ENCODE data around the gene MBP. TPM values are rescaled to one million over a fixed set of nuclear protein-coding genes. Genes with fewer than 3 reads are reported as not detected.

Gene MBP
- total RNA-seq, 2 experiments from 2014 or later, result 13.5 to 28.9 TPM

DNA sequence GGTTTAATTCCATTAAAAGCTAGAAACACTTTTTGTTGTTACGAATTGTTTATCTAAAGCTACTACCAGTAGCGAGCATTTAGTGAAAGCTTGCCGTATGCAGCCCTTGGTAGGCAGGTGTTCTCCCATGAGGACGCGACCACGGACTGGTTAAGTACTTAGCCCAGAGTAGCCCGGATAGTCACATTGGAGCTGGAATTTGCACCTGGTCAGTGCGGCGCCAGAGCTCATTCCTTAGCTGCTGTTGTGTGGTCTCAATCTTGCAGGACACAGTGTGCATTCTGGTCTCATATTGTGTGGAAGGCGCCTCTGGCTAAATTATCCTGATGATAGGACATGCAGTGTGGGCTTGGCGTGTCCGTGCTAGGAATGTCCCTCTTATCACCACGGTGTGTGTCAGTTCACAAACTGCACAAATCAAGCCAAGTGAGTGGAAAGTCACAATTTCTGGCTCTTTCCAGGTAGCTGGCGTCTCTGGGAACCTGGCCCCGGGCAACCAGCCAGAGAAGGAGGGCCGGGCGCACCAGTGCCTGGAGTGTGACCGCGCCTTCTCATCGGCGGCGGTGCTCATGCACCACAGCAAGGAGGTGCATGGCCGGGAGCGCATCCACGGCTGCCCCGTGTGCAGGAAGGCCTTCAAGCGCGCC, 176.9 kb downstream of the MBP start:
- H3K36me3 ChIP-seq (ENCODE audit: insufficient read depth, low read length), result no peaks in the 10 kb centered on the region
- CTCF ChIA-PET (ENCODE audit: unreplicated experiment), result interaction anchor here (0.6 kb wide), 1 partner anchor 32 kb away, joined by 3 read pairs; no protein-coding TSS in a partner anchor
- TF ChIP-seq EZH2phosphoT487 (IDR thresholded peaks at IDR 0.05; ENCODE audit: borderline replicate concordance, low read depth, low read length), result no peak
- TF ChIP-seq, protein P1, sequence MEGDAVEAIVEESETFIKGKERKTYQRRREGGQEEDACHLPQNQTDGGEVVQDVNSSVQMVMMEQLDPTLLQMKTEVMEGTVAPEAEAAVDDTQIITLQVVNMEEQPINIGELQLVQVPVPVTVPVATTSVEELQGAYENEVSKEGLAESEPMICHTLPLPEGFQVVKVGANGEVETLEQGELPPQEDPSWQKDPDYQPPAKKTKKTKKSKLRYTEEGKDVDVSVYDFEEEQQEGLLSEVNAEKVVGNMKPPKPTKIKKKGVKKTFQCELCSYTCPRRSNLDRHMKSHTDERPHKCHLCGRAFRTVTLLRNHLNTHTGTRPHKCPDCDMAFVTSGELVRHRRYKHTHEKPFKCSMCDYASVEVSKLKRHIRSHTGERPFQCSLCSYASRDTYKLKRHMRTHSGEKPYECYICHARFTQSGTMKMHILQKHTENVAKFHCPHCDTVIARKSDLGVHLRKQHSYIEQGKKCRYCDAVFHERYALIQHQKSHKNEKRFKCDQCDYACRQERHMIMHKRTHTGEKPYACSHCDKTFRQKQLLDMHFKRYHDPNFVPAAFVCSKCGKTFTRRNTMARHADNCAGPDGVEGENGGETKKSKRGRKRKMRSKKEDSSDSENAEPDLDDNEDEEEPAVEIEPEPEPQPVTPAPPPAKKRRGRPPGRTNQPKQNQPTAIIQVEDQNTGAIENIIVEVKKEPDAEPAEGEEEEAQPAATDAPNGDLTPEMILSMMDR (conservative IDR thresholded peaks at IDR 0.05; ENCODE audit: low read length), result no peak

DNA sequence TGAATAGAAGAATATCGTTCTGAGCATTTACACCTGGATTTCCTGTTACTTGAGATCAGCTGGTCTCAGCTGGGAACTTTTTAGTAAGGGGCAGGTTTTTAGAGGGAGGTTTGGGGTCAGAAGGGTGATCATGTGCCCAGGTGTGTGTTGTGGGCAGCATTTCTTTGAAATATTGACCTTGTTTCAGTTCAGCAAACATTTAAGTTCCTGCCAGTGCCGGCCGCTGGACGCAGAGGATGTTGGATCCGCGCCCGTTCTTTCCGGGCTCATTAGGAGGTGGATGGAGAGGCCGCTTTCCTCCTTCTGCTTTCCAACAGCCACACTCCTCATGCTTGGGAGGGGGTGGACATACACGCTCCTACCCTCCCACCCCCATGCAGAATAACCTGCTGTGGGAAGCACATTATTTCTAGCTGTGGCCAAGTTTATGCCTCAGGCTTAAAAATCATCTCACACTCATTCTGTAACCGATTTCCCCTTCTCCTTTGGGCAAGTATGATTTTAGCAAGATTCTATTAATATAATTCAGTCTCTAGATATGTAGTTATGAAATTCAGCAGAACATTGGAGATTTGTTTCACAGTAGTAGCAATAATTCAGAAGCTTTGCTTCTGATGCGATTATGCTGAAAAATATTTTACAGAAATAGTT, 178.9 kb downstream of the MBP start:
- H3K4me2 ChIP-seq (ENCODE audit: low read length), result no peak overlapping the region
- no peaks in the 10 kb centered on the region for H3K79me2 ChIP-seq (ENCODE audit: insufficient read depth, low read depth, low read length)
- H2AFZ ChIP-seq (ENCODE audit: low read length), result no peak overlapping the region
- POLR2A ChIA-PET, result no interaction called here
- H3K9me2 ChIP-seq (ENCODE audit: insufficient read depth, low read length), result no peaks in the 10 kb centered on the region
- DNase-seq (ENCODE audit: low spot score), result no peak
- H3K4me3 ChIP-seq (ENCODE audit: low read depth, low read length, poor library complexity, severe bottlenecking), result no peak overlapping the region
- CTCF ChIA-PET (ENCODE audit: unreplicated experiment), result no interaction called here
- no peaks in the 10 kb centered on the region for H3K4me1 ChIP-seq (ENCODE audit: insufficient read depth, low read length, poor library complexity, severe bottlenecking)
- TF ChIP-seq, protein P1 (conservative IDR thresholded peaks at IDR 0.05; ENCODE audit: low read length), result no peak
- no peak for TF ChIP-seq EZH2phosphoT487 (IDR thresholded peaks at IDR 0.05; ENCODE audit: borderline replicate concordance, low read depth, low read length)
- intact Hi-C loops (cut with micrococcal nuclease; ENCODE audit: unreplicated experiment), result no loop called here
- H3K9me3 ChIP-seq (ENCODE audit: low read length), result no peaks in the 10 kb centered on the region
- peaks cover 3% of the 10 kb centered on the region for H3K36me3 ChIP-seq (ENCODE audit: insufficient read depth, low read length)
- no TSS peak for BruUV-seq (replicated peaks)
- H4K20me1 ChIP-seq (ENCODE audit: insufficient read depth, low read length), result no peaks in the 10 kb centered on the region
- no peak overlapping the region for H3K27ac ChIP-seq (ENCODE audit: low read depth, low read length, poor library complexity, severe bottlenecking)

More for the DNA sequence above, 176.9 kb downstream of the MBP start:
- no peaks in the 10 kb centered on the region for H3K79me2 ChIP-seq (ENCODE audit: insufficient read depth, low read depth, low read length)
- H4K20me1 ChIP-seq (ENCODE audit: insufficient read depth, low read length), result no peaks in the 10 kb centered on the region
- H3K9me3 ChIP-seq (ENCODE audit: low read length), result no peaks in the 10 kb centered on the region
- H3K4me2 ChIP-seq (ENCODE audit: low read length), result no peak overlapping the region
- BruUV-seq (replicated peaks), result no TSS peak
- H2AFZ ChIP-seq (ENCODE audit: low read length), result no peak overlapping the region
- no peak overlapping the region for H3K4me3 ChIP-seq (ENCODE audit: low read depth, low read length, poor library complexity, severe bottlenecking)
- H3K4me1 ChIP-seq (ENCODE audit: insufficient read depth, low read length, poor library complexity, severe bottlenecking), result no peaks in the 10 kb centered on the region
- DNase-seq (ENCODE audit: low spot score), result no peak
- POLR2A ChIA-PET, result interaction anchor here (0.6 kb wide), 1 partner anchor 15 kb away, joined by 3 read pairs; no protein-coding TSS in a partner anchor
- H3K27ac ChIP-seq (ENCODE audit: low read depth, low read length, poor library complexity, severe bottlenecking), result no peak overlapping the region
- intact Hi-C loops (cut with micrococcal nuclease; ENCODE audit: unreplicated experiment), result no loop called here
- no peaks in the 10 kb centered on the region for H3K9me2 ChIP-seq (ENCODE audit: insufficient read depth, low read length)

DNA sequence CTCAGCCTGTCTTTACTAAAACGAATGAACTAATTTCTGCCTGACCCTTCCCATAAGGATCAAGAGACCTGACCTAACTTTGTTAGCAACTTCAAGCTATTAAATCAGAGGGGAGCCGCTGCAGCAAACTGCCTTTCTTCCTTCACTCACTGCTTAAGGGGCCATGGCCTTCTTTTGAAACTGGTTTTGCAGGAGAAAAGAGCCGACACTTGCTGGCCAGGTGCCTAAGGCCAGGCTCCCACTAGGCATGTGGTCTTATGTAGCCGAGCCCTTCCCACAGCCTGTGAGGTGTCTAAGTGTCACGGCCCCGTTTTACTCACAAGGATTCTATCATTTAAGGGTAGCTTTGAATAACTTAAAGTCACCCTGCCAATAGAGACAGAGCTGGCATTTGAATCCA, 179.4 kb downstream of the MBP start:
- no peaks in the 10 kb centered on the region for H3K4me1 ChIP-seq (ENCODE audit: insufficient read depth, low read length, poor library complexity, severe bottlenecking)
- intact Hi-C loops (cut with micrococcal nuclease; ENCODE audit: unreplicated experiment), result no loop called here
- POLR2A ChIA-PET, result no interaction called here
- BruUV-seq (replicated peaks), result no TSS peak
- H3K27ac ChIP-seq (ENCODE audit: low read depth, low read length, poor library complexity, severe bottlenecking), result no peak overlapping the region
- H3K36me3 ChIP-seq (ENCODE audit: insufficient read depth, low read length), result peaks cover 8% of the 10 kb centered on the region
- TF ChIP-seq, protein P1 (conservative IDR thresholded peaks at IDR 0.05; ENCODE audit: low read length), result no peak
- TF ChIP-seq EZH2phosphoT487 (IDR thresholded peaks at IDR 0.05; ENCODE audit: borderline replicate concordance, low read depth, low read length), result no peak
- no peaks in the 10 kb centered on the region for H4K20me1 ChIP-seq (ENCODE audit: insufficient read depth, low read length)
- H3K4me3 ChIP-seq (ENCODE audit: low read depth, low read length, poor library complexity, severe bottlenecking), result no peak overlapping the region
- CTCF ChIA-PET (ENCODE audit: unreplicated experiment), result no interaction called here
- H3K9me3 ChIP-seq (ENCODE audit: low read length), result no peaks in the 10 kb centered on the region
- H3K9me2 ChIP-seq (ENCODE audit: insufficient read depth, low read length), result no peaks in the 10 kb centered on the region
- H3K4me2 ChIP-seq (ENCODE audit: low read length), result no peak overlapping the region
- H2AFZ ChIP-seq (ENCODE audit: low read length), result no peak overlapping the region
- no peaks in the 10 kb centered on the region for H3K79me2 ChIP-seq (ENCODE audit: insufficient read depth, low read depth, low read length)
- no peak for DNase-seq (ENCODE audit: low spot score)

All from OCI-LY7 (cell line).